Amniotic stem cell (primary cell): ENCODE data around the gene LGALS9.

ENCODE experiments used
- DNase-seq: peaks from one replicate; lab custom pipeline; 2025; lab: John Stamatoyannopoulos, UW

LGALS9 gene

DNA sequence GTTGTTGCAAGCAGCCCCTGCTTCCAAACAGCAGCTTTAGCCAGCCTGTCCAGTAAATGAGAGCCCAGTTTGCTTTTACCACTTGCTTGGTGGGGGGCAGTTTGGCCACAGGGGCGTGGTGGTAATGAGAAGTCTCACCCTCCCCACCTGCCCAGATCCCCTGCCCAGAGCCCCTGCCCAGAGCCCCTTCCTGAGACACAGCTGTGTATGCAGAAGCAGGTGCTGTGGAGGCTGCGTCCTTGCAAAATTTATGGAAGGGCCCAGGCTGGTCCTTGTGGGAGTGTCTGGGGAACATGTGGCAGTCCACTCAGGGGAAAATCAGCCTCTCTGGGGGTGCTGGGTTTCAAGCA lies 27.6 kb upstream of the LGALS9 start:
- no peak for DNase-seq

DNA sequence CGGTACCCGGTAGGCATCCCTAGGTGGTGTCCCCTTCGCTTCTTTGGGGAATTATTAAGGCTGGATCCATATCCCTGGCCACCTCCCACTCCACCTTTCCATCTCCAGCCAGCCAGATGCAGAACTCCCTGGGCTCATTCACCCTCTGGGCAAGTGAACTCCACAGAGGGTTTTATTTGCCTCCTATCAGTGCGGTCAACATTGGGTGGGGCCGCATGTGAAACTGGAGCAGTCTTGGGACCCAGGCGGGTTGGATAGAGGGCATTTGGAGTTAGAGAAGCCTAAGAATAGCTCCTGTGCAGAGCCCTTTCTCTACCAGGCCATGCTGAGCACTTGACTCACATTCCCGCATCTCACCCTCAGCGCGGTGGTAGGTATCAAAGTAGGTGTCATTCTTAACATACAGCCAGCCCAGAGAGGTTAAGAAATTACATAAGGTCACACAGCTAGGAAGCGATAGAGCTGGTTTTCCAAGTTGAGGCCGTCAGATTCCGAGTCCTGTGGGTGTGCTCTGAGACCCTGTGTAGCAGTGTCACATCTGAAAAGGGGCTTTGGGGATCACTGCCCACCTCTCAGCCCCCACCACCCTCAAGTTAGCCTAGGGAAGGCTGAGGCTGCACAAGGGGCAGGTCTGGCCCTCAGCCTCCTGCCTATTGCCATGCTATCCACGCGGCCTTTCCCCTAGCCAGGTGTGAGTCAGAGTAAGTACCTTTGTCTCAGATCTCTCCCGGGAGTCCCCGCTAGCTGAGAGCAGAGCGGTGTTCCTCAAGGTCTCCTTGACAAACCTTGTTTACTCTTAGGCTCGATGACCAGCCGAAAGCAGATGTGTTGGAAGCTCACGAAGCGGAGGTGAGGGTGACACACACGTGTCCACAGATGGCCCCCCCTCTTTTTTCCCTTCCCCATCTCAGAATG lies 26.9 kb upstream of the LGALS9 start:
- no peak for DNase-seq

DNA sequence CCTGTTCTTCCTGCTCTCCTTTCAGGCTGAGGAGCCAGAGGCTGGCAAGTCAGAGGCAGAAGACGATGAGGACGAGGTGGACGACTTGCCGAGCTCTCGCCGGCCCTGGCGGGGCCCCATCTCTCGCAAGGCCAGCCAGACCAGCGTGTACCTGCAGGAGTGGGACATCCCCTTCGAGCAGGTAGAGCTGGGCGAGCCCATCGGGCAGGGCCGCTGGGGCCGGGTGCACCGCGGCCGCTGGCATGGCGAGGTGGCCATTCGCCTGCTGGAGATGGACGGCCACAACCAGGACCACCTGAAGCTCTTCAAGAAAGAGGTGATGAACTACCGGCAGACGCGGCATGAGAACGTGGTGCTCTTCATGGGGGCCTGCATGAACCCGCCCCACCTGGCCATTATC lies 25.6 kb upstream of the LGALS9 start:
- no peak for DNase-seq

DNA sequence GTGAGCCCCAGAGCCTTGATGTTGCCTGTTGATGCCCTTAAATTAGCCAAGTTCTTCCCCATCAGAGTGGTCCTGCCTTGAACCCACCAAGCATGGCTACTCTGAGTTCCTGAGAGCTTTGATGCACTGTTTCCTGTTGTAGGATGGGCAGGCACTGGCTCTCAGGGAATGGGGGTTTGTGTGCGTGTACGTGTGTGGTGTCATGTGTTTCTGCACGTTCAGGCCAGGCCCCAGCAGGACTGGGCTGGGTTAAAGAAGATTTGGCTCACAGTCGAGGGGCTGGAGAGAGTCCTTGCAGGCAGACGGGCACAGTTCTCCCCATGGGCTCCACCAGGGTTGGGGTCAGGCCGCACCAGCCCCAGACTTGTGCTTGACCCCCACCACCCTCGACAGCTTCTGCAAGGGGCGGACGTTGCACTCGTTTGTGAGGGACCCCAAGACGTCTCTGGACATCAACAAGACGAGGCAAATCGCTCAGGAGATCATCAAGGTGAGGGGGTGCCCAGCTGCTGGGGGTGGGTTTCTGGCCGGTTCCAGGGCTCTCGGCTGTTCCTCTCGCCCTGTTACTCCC lies 23.4 kb upstream of the LGALS9 start:
- no peak for DNase-seq

DNA sequence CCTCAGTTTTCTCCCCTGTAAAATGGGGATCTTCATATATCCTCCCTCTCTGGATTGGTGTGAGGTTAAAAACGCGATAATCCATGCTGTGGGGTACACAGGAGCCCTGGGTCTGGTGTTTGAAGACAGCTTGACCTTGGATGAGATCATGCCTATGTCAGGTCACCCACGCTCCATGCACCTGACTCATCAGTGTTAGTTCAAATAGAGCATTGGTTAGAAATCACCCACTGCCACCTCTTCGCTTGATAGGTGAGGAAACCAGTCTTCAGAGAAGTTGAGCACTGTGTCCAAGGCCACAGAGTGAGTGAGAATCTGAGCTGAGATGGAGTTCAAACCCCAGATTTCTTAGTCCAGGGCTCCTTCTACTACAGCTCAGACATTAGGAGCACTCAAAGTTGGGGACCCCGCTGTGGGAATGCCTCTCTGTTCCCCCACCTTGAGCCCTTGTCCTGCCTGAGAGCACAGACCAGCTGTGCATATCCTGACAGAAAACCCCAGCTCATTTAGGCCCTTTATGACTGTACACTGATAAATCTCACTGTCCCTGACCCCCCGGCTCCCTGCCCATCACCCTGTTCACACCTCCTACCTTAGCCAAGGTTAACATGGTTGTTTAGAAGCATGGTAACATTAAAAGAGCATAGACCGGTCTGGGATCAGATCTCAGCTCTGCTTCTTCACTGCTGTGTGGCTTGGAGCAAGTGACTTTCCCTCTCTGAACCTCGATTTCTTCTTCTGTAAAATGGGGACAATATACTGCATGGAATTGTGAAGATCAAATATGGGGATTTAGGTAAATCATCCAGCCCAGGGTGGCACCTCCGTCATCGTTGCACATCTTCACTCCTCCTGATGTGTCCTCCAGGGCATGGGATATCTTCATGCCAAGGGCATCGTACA lies 22.4 kb upstream of the LGALS9 start:
- no peak for DNase-seq

DNA sequence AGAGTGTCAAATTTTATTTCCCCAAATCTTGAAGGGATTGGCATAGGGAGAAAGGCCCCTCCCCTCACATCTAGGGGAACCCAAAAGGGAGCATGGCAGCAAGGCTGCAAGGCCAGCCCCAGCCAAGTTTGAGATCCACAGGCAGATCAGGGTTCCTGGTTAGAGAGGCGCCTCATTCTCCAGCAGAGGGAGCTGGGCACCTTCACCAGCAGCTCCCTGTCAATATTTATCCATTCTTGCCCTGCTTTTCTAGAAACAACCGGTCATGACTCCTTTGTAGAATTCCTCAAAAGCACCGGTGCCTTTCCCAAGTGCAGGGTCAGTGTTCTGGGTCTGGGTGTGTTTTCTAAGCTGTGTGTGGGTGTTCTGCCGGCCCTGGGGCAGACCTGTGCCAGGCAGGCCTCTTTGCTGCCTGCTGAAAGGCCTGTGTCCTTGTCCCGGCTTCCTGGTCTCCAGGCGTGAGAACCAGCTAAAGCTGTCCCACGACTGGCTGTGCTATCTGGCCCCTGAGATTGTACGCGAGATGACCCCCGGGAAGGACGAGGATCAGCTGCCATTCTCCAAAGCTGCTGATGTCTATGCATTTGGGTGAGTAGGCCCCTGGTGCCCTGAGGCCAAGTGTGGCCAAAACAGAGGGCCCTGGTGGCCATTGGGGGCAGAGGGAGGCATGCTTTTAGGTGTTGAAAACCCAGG lies 21.2 kb upstream of the LGALS9 start:
- DNase-seq: no peak

DNA sequence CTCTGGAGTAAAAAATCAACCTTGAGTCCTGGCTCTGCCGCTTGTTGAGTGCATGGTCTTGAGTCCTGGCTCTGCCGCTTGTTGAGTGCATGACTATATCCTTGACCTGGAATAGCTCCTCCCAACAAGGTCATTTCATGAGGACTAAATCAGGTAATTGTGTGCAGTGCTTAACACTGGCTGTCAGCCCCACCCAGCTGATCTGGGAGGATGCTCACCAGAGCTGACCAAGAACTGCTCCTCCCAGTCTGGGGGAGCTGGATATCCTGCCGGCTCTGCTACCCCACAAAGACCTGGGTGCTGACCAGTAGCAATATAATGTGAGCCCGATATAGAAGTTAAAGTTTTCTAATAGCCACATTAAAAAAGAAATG lies 20.7 kb upstream of the LGALS9 start:
- no peak for DNase-seq

DNA sequence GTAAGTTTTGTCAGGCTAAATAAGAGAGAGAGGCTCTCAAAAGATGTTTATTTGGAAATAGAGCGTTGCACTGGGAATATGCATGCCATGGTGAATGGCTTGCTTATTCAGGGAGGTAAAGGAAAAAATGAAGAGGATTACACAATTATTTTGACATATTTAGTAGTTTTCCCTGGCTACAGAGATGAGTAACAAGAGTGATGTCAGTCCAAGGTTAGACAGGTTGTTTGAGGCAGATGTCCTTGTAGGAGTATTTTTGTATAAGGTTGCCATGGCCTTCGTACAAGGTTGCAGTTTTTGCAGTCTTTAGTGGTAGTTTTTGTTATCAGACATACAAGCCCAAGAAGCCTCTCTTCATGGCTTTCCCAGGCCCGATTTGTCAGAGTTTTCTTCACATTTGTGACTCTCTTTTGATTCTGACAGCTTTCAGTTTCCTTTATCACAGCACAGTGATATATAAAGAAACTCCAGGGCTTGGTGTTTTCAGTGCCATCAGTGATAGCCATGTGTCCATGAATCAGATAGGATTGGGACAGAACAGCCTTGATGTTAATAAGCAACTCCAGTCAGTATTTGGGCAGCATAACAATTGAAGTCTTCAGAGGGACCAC lies 18.7 kb upstream of the LGALS9 start:
- no peak for DNase-seq

DNA sequence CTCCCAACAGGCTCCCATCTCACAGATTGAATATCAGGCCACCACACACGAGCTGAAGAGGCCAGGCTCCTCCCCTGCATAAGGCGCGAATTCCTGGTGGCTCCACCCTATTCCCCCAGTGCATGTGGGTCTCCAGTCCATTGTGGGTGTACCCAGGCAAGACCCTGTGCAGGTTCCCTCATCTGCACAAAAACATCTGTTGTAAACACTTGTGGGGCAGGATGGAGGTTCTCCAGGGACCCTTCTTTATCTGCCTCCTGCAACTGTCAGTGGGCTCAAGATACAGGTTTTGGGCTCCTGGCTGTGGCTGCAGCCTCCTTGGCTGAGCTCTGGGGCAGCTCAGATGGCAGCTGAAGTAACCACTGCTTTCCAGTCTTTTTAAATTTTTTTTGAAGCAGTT lies 17.6 kb upstream of the LGALS9 start:
- DNase-seq: no peak

DNA sequence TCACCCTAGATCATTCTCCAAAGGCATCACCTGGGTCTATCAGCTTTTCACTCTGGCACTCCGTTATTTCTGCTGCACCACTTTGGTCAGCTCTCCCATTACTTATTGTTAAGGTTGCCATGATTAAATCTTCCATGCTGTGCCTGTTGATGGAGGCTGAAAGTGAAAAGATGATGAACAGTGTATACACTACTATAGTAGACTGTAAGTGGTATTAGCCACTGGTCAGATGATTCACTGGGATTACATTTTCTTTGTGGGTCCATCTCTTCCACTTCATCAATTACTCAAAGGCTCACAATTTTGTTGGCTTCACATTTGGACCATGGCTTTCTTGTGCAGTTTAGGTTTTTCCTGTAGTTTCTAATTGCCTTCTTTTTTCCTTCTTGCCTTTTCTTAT lies 15.9 kb upstream of the LGALS9 start:
- no peak for DNase-seq

DNA sequence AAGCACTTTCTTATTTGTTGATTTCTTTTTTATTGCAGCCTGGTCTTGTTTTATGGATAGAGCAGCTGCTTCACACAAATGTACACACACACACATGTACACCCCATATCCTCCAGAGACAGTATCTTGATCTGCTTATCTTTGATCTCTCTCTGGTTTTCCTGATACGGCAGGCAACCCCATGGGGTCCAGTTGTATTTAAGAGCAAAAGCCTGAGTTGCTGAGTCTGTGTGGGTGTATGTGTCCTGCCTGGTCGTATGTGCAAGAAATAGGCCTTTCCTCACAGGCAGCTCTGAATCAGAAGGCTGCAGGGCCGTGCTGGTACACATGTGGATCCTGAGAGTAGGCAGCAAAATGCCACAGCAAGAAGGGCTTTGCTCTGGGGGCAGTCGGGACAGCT lies 14.6 kb upstream of the LGALS9 start:
- DNase-seq: no peak

DNA sequence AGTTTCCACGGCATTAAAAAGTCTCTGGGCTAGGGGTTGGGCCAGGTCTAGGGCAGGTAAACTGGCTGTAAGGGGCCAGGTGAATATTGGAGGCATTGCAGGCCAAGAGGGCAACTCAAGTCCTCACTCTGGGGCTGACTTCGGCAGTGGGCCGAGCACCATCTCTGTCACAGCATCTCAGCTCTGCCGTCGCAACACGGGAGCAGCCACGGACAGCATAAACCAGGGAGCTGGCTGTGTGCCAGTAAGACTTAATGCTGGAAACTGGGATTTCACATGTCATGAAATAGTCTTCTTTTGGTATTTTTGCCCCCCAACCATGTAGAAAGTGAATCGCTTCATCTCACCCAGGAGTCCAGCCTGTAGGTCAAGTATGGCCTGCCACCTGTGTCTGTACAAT lies 12.6 kb upstream of the LGALS9 start:
- DNase-seq: no peak

DNA sequence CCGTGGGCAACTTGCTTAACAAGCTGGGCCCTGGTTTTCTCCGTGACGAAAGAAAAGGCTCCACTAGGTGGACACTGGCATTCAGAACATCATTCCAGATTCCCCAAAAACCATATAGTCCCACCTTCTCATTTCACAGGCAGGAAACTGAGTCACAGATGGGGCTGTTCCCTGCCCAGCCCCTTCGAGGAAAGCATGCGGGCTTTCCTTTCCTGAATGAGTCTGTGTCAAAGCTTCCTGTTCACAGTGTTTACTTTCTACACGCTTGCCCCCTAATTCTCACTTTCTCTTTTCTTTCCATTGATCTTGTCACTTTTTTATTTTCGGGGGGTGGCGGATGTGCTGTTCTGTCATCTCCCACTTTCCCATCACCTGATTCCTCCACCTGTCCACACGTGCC lies 10.3 kb upstream of the LGALS9 start:
- no peak for DNase-seq

DNA sequence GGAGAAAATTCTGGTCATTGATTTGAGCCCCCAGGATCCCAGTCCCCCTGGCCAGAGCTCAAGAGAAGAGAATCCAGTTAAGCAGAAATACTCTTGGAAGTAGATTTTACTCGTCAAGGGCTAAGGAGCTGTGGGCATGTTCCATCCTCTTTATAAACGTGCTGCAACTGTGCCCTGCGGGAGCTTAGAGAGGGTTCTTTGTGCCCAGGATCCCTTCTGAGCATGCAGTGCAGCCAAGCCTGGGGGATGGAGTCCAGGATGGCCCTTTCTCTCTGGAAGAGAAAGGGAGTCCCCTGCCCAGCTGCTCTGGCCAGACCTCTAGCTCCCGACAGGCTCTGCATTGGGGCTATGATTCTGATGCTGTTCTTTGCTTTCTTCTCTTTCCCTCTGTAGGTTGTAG lies 9.5 kb upstream of the LGALS9 start:
- no peak for DNase-seq

DNA sequence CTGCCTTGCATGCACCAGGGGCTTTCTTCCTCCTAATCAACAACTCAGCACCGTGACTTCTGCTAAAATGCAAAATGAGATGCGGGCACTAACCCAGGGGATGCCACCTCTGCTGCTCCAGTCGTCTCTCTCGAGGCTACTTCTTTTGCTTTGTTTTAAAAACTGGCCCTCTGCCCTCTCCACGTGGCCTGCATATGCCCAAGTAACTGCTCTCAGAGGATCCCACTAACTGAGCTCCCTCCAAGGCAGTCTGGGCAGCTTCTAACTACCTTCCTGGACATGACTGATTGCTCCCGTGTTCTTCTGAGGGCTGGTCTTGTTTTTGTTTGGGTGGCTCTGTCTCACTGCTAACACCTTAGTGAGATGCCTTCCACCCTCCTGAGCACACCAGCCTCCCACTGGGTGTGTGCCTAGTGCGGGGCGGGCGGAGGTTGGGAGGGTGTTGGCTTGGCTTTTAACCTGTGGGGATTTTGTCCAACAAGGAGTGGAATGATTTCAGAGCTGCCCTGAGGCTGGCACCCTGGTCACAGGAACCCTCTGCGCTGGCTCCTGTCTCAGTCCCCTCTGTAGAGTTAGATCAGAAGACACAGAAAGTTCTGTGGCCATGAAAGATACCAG lies 8.9 kb upstream of the LGALS9 start:
- no peak for DNase-seq

DNA sequence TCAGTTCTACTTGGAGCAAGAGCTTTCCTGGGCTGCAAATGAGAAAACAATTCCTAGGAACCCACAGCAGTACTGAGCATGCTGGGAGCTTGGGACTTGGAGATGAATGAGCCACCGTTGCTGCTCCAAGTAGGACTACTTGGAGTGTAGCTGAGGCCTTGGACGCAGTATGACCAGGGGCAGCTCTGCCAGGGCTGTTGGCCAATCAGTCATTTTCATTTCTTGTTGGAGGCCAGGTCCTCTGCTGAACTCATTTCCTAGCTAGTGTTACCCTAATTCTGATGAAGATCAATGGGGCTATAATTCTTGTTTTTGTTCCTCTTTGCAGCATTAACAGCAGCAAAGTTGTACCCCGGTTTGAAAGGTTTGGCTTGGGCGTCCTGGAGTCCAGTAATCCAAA lies 8.0 kb upstream of the LGALS9 start:
- DNase-seq: no peak

DNA sequence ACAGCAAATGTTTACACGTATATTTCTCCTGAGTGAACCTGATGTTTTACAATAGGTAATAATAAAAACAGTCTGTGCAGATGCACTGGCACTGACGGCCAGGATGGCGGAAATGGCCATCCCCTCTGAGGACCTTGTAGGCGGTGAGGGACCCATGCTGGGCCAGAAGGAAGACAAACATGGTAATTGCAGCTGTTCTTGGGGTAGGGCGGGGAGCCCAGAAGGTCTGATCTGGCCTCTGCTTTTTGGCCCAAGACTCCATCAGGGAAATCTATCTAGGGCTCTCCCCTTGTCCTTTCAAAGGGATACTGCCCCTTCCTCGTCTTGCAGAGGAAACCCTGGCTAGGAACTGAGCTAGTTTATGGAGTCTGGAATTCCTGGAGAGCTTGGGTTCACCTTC lies 7.4 kb upstream of the LGALS9 start:
- DNase-seq: no peak

DNA sequence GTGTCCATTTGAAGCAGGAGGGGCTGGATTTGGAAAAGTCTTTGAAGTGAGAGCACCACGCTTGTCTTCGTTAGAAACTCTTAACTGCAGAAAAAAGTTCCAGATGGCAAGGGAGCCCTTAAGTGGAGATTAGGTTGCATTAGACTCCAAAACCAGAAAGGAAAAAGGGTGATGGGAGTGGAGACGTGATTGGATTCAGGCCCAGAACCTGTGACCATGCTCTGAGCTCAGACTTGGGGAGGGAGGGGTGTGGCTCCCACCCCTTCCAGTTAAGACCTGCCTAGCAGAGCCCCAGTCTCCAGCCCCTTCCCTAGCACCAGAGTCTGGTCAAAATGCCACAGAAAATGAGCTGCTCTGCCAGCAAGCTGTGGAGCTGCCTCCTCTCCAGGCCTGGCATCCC lies 6.4 kb upstream of the LGALS9 start:
- DNase-seq: no peak

DNA sequence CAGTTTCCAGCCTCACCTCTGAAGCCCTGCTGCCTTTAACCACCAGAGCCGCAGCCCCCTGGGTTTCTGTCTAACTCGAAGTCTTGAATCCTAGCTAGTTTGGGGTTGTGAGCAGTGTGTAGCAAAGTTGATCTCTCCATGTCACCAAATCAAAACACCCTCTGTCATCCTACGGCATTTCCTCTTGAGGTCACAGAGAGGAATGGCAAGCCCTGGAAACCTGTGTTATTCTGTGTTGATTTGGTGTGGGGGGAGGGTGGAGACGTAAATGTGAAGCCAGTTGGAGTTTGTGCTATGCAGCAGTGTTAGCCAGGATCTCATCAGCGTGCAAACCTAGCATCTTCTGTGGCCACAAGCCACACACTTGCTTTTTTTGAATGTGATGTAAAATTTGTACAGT lies 5.1 kb upstream of the LGALS9 start:
- no peak for DNase-seq

DNA sequence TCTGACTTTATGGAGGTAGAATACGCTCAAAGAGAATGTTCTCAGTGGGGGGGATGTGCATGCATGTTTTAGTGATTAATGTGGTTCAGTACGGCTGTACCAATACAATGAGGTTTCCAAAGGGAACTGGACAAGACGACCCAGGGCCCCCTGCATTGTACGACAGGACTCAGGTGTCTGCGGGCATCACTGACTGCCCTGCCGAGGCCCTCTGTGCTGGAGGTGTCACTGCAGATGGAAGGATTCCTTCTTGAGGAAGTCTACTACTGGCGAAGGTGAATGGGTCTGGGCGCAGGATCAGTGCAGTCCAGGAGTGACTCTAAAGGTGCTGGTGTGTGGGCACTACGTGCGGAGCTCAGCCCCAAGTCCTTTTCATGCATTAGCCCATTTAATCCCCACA lies 3.5 kb upstream of the LGALS9 start:
- DNase-seq: no peak

DNA sequence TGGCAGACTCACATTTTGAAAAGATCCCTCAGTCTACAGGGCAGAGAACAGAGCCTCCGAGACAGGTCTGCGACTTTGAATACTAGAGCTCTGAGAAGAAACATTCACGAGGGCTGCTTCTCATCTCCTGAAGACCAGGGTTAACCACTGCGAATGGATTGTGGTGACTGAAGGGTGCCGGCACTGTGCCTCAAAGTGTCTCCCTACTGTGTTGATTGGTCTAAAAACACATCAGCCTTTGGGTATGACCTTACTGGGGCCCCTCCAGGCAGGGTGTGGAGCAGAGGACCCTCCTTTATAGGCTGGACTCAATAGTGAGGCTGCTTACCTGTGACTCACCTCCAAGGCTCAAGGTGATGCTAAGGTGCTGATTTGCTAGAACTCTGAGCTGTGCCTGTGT lies 2.6 kb upstream of the LGALS9 start:
- DNase-seq: no peak

DNA sequence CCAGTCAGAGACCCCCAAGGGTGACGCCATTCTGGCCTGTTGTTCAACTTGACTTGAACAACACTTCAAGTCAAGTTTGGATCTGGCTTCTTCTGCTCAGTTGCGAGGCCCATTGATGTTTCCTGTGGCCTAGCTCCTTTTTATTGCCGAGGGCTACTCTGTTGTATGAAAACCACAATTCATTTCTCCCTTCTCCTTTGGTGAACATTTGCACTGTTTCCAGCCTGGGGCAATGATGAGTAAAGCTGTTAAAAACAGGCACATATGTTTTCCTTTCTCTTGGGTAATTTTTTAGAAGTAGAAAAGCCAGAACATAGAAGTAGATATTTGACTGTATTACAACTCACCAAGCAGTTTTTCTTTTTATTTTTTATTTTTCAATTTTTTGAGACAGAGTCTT lies 1.7 kb upstream of the LGALS9 start:
- peak; percentile 14 for DNase-seq
